OCI-M2 (cell line): ENCODE results near the gene ZRANB2.
A peak's percentile ranks its signal among the peaks of the same experiment; 100 is the strongest.

Experiments
- DNase-seq: peaks from one replicate; lab custom pipeline; 2025; ENCODE audit not compliant: unreplicated experiment; lab: John Stamatoyannopoulos, UW

The ZRANB2 gene

GRCh38 chr1:71071720-71072119 is 9.1 kb downstream of the ZRANB2 start:
- no peak for DNase-seq

GRCh38 chr1:71068325-71069240 is 12.3 kb downstream of the ZRANB2 start:
- no peak for DNase-seq

GRCh38 chr1:71054791-71055190 is 26.0 kb downstream of the ZRANB2 start:
- no peak for DNase-seq

- no peak for DNase-seq
These were observed 26.5 kb downstream of the ZRANB2 start for GRCh38 chr1:71054281-71054731.

- DNase-seq = no peak
These were observed 27.1 kb downstream of the ZRANB2 start for GRCh38 chr1:71053758-71054157.

GRCh38 chr1:71053146-71053545 is 27.7 kb downstream of the ZRANB2 start:
- DNase-seq = no peak

- DNase-seq = peak; percentile 43
These were observed 30.8 kb downstream of the ZRANB2 start for GRCh38 chr1:71049951-71050598.

GRCh38 chr1:71047635-71048607 is 32.9 kb downstream of the ZRANB2 start, which contains the start of gene PTGER3:
TSS of gene PTGER3 (minus strand) at chr1:71047816. CDS start at chr1:71047577, 239 bp downstream.
- no peak for DNase-seq

GRCh38 chr1:71046891-71047634 is 33.8 kb downstream of the ZRANB2 start:
- no peak for DNase-seq

- no peak for DNase-seq
These were observed 35.3 kb downstream of the ZRANB2 start for GRCh38 chr1:71045463-71046028.

GRCh38 chr1:71044833-71045232 is 36.0 kb downstream of the ZRANB2 start:
- DNase-seq = no peak

GRCh38 chr1:71043065-71043464 is 37.8 kb downstream of the ZRANB2 start:
- no peak for DNase-seq

GRCh38 chr1:71041806-71042205 is 39.0 kb downstream of the ZRANB2 start:
- no peak for DNase-seq

GRCh38 chr1:71039661-71040262 is 41.1 kb downstream of the ZRANB2 start:
- no peak for DNase-seq

GRCh38 chr1:71038942-71039341 is 41.9 kb downstream of the ZRANB2 start:
- DNase-seq = no peak

- no peak for DNase-seq
These were observed 42.8 kb downstream of the ZRANB2 start for GRCh38 chr1:71037829-71038620.

GRCh38 chr1:71037066-71037465 is 43.8 kb downstream of the ZRANB2 start:
- no peak for DNase-seq

- DNase-seq = no peak
These were observed 47.7 kb downstream of the ZRANB2 start for GRCh38 chr1:71033136-71033535.

GRCh38 chr1:71031426-71031825 is 49.4 kb downstream of the ZRANB2 start:
- DNase-seq = no peak
